HG02798 (cell line): ENCODE data around the gene ZBTB3.
A peak's percentile ranks its signal among the peaks of the same experiment; 100 is the strongest.
"Not testable (repeated sequence)": the region's sequence is repeated elsewhere in the genome, so short reads cannot be mapped to it uniquely, and the experiment has no call there.

Source experiments
- ATAC-seq: cut with Tn5 transposase; IDR thresholded peaks from one replicate; pipeline ENCODE4 v1.9.1; 2021; ENCODE audit warnings: mild to moderate bottlenecking; ENCODE audit not compliant: unreplicated experiment, poor library complexity

ZBTB3 gene

DNA sequence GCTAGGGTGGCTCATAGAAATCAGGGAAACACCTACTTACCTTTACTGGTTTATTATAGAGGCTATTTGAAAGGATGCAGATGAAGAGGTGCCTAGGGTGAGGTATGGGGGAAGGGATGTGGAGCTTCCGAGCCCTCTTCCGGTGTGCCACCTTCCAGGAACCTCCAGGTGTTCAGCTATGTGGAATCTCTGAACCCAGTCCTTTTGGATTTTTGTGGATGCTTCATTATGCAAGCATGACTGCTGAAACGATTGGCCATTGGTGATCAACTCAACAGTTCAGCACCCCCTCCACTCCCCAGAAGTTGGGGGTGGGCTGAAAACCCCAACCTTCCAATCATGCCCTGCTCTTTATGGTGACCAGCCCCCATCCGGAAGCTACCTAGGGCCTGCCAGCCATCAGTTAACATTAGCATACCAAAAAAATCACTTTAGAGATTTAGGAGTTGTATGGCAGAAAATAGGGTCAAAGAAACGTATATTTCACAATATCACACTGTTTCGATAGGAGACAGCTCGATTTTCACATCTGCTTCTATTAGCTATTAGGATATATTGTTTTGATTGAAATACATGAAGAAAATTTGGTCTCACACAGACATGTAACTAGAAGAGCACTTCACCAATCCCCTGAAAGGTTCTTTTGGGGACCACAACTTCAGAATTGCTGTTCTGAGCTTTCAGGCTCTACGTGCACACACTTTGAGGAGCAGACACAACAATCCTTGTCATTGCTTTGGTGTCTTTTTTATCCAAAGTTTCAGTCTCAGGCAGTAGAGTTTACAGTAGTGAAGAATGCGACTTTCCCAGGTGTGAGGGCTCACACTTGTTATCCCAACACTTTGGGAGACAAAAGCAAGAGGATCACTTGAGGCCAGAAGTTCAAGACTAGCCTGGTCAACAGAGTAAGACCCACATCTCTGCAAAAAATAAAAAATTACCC is 4.2 kb upstream of the ZBTB3 start:
- ATAC-seq: no peak

- ATAC-seq: no peak
Observed at GRCh38 chr11:62755086-62755615, 1.2 kb upstream of the ZBTB3 start.

GRCh38 chr11:62752994-62753735 is 795 bp downstream of the ZBTB3 start:
- no peak for ATAC-seq

GRCh38 chr11:62752177-62752785 is 1.7 kb downstream of the ZBTB3 start:
- no peak for ATAC-seq

- ATAC-seq: not testable (repeated sequence)
Observed at GRCh38 chr11:62749931-62750330, 4.0 kb downstream of the ZBTB3 start.

DNA sequence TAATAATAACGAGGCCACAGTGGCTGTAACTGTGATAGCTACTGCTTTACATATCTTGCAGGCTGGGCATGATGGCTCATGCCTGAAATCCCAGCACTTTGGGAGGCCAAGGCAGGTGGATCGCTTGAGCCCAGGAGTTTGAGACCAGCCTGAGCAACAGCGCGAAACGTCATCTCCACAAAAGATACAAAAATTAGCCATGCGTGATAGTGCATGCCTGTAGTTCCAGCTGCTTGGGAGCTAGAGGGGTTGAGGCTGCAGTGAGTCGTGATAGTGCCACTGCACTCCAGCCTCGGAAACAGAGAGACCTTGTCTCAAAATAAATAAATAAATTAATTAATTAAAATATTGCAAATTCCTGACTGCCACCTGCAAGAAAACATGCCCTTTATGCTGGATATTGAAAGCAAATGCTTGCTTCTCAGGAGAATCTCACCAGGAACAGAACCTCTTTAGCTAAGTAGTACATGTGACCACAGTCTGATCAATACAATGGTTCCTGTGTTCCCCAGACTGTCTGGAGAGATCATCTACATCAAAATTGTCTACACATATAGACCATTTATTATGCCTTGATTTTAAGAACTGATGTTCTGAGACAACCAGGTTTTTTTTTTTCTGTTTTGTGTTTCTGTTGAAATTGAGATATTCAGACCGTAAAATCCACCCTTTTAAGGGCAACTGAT is 6.3 kb downstream of the ZBTB3 start:
- no peak for ATAC-seq

- ATAC-seq: no peak
Observed at GRCh38 chr11:62737196-62737595, 16.8 kb downstream of the ZBTB3 start.

- ATAC-seq: no peak
Observed at GRCh38 chr11:62732830-62733229, 21.1 kb downstream of the ZBTB3 start.

- ATAC-seq: not testable (repeated sequence)
Observed at GRCh38 chr11:62730076-62730475, 23.9 kb downstream of the ZBTB3 start.

GRCh38 chr11:62728171-62728988 is 25.6 kb downstream of the ZBTB3 start, which contains the start of gene TTC9C:
TTC9C (plus strand) TSS chr11:62728486; CDS start chr11:62728849, 363 bp downstream.
- peak; percentile 12 for ATAC-seq

DNA sequence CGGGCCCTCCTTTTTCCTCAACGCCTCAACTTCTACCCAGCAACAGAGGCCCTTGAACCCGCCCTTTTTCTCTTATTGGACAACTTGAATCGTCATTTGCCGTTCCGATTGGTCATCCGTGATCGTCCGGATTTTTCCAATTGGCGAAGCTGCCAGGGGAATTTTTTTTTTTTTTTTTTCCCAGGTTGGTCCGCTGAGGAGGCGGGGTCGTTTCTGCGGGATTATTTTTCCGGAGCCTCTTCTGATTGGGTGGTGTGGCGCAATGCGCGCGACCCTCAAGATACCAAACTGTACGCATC is 26.1 kb downstream of the ZBTB3 start:
- ATAC-seq: peak; percentile 65

DNA sequence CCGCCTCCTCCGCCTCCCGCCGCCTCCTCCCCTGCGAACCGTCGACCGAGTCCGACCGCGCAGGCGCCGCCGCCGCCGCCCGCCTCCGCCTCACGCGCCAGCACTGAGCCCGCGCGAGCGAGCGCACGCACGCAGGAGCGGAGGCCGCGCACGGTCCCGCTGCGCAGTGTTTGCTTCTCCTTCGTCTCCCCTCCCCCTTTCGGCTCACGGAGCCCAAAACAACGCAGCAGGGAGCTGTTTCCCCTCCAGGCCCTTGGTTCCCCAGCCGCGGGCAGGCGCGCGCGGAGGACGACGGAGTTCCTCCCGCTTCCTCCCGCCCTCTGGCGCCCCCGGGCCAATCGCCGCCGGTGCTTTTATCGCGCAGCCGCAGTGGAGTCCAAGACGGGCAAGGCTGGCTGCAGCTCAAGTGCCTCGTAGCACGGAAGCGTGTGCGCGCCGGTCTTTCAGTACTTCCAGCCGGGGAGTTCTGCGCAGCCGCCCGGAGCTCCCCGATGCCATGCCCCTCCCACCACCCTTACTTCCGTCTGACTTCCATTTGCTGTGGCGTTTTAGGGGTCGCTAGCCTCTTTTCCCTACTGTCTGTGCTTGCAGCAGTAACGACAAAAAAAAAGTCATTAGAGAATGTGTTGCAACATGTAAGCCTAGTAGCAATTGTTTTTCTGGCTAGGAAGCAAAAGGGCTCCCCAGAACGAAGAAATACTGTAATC is 26.6 kb downstream of the ZBTB3 start, which contains the start of gene HNRNPUL2:
Gene HNRNPUL2 (minus strand): TSS at position 293 of the 707 bp plus-strand sequence. CDS start 301 bp downstream, outside the sequence.
- ATAC-seq: peak; percentile 79

DNA sequence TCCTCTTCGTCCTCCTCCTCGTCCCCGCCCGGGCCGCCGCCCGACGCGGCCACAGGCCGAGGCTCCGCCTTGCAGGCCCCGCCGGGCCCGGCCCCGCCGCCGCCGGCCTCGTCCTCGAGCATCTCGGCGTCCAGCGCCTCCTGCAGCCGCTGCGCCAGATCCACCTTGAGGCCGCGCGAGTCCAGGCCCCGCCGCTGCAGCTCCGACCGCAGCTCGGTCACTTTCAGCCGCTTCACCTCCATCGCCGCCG is 27.1 kb downstream of the ZBTB3 start:
- ATAC-seq: no peak

DNA sequence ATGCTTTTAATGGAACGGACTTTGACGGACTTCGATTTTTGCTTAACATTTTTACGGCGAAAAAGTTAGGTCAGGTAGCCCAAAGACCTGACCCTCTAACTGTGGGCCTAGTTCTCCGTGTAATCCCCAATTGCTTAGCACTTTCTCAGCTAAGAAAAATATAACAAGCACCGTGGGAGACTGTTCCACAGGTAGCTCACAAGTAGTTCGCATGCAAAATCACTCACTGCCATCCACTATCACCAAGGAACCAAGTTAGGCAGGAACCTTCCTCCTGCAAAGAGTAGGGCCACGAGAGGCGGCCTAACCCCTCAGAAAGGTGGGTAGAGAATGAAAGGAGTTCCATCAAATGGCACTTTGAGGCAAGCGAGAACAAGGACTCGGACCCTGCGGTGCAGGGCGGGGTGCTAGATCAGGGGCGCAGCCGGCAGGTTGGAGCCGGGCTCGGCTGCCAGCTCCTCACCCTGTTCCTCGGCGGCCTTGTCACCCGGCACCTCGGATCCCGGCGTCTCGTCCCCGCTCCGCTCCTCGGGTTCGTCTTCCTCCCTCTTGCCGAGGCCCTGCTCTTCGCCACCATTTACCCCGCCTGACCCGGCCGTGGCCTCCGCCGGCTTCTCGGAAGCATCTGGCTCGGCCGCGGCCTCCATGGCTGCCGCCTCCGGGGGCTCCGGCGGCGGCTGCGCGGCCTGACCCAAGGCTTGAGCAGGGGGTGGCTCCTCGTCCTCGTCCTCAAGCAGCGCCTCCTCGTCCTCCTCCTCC is 27.6 kb downstream of the ZBTB3 start:
- ATAC-seq: no peak

DNA sequence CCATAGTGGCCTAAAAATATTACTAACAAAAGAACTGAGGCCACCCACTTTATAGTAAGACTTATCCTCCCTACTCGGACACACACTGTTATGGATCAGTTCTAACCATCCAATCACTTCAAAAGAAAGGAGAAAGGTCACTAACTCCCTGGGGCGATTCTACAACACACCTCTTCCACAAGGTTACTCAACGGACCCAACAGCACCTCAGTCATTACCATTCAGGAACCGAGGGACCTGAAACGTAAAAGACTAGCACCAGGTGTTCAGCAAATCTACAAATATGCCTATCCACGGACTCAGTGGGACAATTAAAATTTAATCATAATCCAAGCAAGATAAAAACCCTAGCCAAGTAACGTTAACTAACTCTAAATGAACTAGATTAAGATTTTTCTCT is 28.3 kb downstream of the ZBTB3 start:
- ATAC-seq: no peak

GRCh38 chr11:62724171-62724570 is 29.8 kb downstream of the ZBTB3 start:
- ATAC-seq: no peak

GRCh38 chr11:62721994-62722393 is 32.0 kb downstream of the ZBTB3 start:
- ATAC-seq: no peak

DNA sequence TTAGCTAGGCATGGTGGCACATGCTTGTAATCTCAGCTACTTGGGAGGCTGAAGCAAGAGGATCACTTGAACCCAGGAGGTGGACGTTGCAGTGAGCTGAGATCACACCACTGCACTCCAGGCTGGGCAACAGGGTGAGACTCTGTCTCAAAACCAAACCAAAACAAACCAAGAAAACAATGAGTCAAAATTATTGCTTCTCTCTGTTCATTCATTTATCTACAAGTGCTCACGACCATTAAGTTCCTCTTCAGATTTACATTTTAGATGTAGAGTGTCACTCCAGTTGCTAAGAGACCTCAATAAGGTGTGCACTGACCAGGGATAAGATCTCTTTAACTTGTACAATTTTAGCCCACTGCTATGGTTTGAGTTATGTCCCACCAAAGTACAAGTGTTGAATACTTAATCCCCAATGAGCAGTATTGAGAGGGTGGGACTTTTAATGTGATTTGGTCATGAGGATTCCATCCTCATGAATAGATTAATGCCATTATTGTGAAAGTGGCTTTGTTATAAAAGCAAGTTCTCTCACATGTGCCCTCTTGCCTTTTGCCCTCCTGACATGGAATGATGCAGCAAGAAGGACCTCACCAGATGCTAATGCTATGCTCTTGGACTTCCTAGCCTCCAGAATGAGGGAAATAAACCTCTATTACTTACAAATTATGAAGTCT is 34.5 kb downstream of the ZBTB3 start:
- no peak for ATAC-seq
